SK-N-SH (cell line): ENCODE measurements around the gene DCP1B. TPM values are rescaled to one million over a fixed set of nuclear protein-coding genes. Genes with fewer than 3 reads are reported as not detected.
A peak's percentile ranks its signal among the peaks of the same experiment; 100 is the strongest.

Source experiments
- CTCF ChIA-PET: fragments of 300-600, 350-600 bp; formaldehyde crosslinking; extraction: SDS; loops from one replicate; lab custom pipeline; 2021; lab: Yijun Ruan, JAX
- POLR2A ChIA-PET: fragments of 350-600 bp; sonication (Branson Sonifier 250); formaldehyde crosslinking; extraction: SDS; loops from one replicate; lab custom pipeline; 2020; ENCODE audit warnings: antibody characterized with exemption, inconsistent platforms; lab: Yijun Ruan, JAX
- DNase-seq: peaks from one replicate; pipeline ENCODE4 v3.0.0; 2012
- H2AFZ ChIP-seq: fragments of 200-600 bp; sonication (generic); 2 replicates; pipeline ENCODE4 v1.8.1; 2016; ENCODE audit warnings: antibody characterized with exemption, mild to moderate bottlenecking, low read depth
- H3F3A ChIP-seq: fragments of 200-600 bp; sonication (generic); replicated peaks from 2 replicates; pipeline ENCODE3; 2016; ENCODE audit warnings: antibody characterized with exemption, mild to moderate bottlenecking; ENCODE audit not compliant: insufficient read depth
- H3K27ac ChIP-seq, 2 experiments: fragments of 200-500 bp in 1 of 2; fragments of 200-600 bp in 1 of 2; sonication (Bioruptor generic) in 1 of 2; sonication (generic), shearing (Covaris generic) in 1 of 2; 2 replicates each; pipeline versions ENCODE4 v1.5.1 to v1.6.1; 2014 to 2016; ENCODE audit warnings: low read depth in 2 of 2, inconsistent platforms in 1 of 2, low read length in 1 of 2, mild to moderate bottlenecking in 1 of 2, mixed read lengths in 1 of 2
- H3K27me3 ChIP-seq: fragments of 200-600 bp; sonication (generic), shearing (Covaris generic); 2 replicates; pipeline ENCODE4 v1.6.1; 2016; ENCODE audit warnings: mixed run types; ENCODE audit not compliant: insufficient read depth
- H3K36me3 ChIP-seq, 2 experiments: fragments of 200-500 bp in 1 of 2; fragments of 200-600 bp in 1 of 2; sonication (Bioruptor generic) in 1 of 2; sonication (generic) in 1 of 2; replicated peaks in 1 of 2; 2 replicates each; pipeline versions ENCODE3 to v1.5.1; 2014 to 2016; ENCODE audit warnings: low read length in 1 of 2, mild to moderate bottlenecking in 1 of 2; ENCODE audit not compliant: insufficient read depth in 2 of 2, control insufficient read depth in 1 of 2
- H3K4me1 ChIP-seq, 2 experiments: fragments of 200-500 bp in 1 of 2; fragments of 200-600 bp in 1 of 2; sonication (Bioruptor generic) in 1 of 2; sonication (generic), shearing (Covaris generic) in 1 of 2; 2 replicates each; pipeline versions ENCODE4 v1.5.1 to v1.6.1; 2014 to 2016; ENCODE audit warnings: low read depth in 1 of 2, low read length in 1 of 2, mixed run types in 1 of 2; ENCODE audit not compliant: insufficient read depth in 2 of 2, control insufficient read depth in 1 of 2
- H3K4me2 ChIP-seq: fragments of 200-600 bp; sonication (generic), shearing (Covaris generic); 2 replicates; pipeline ENCODE4 v1.6.1; 2017; ENCODE audit warnings: mixed run types
- H3K4me3 ChIP-seq, 2 experiments: fragments of 200-500 bp in 1 of 2; fragments of 200-600 bp in 1 of 2; sonication (Bioruptor generic) in 1 of 2; sonication (generic), shearing (Covaris generic) in 1 of 2; 2 replicates each; pipeline versions ENCODE4 v1.5.1 to v1.8.1; 2014 to 2016; ENCODE audit warnings: low read depth in 2 of 2, inconsistent platforms in 1 of 2, low read length in 1 of 2, mild to moderate bottlenecking in 1 of 2, mixed read lengths in 1 of 2, moderate library complexity in 1 of 2
- H3K79me2 ChIP-seq: fragments of 200-600 bp; sonication (generic); 2 replicates; pipeline ENCODE4 v1.8.1; 2017; ENCODE audit warnings: mild to moderate bottlenecking; ENCODE audit not compliant: insufficient read depth
- H3K9ac ChIP-seq: fragments of 200-600 bp; sonication (generic); 2 replicates; pipeline ENCODE4 v1.6.1; 2017; ENCODE audit warnings: mixed run types
- H3K9me2 ChIP-seq: fragments of 200-600 bp; sonication (generic); 2 replicates; pipeline ENCODE4 v1.6.1; 2017; ENCODE audit warnings: mixed run types
- H3K9me3 ChIP-seq: fragments of 200-600 bp; sonication (generic); 2 replicates; pipeline ENCODE4 v1.6.1; 2017; ENCODE audit warnings: mixed run types, mild to moderate bottlenecking, moderate library complexity
- H4K20me1 ChIP-seq: fragments of 200-600 bp; sonication (generic); 2 replicates; pipeline ENCODE4 v1.6.1; 2017; ENCODE audit warnings: mild to moderate bottlenecking, mixed run types; ENCODE audit not compliant: insufficient read depth
- CHD2 ChIP-seq: fragments of 150-350 bp; IDR thresholded peaks from 2 replicates; pipeline ENCODE4 v1.6.1; 2018; ENCODE audit warnings: low read length; ENCODE audit not compliant: partially characterized antibody
- EP300 ChIP-seq, 2 experiments: IDR thresholded peaks; 2 replicates each; pipeline versions ENCODE4 v1.4.0 to v1.6.1; 2012; ENCODE audit warnings: borderline replicate concordance in 1 of 2, low read depth in 1 of 2, low read length in 1 of 2
- EZH2phosphoT487 ChIP-seq: fragments of 200-600 bp; sonication (generic); IDR thresholded peaks from 2 replicates; pipeline ENCODE4 v1.6.1; 2017; ENCODE audit warnings: low read depth, mixed run types, mild to moderate bottlenecking, antibody characterized with exemption, moderate library complexity, borderline replicate concordance
- FOSL2 ChIP-seq: IDR thresholded peaks from 2 replicates; pipeline ENCODE4 v1.4.0; 2012; ENCODE audit warnings: low read depth, mild to moderate bottlenecking, moderate library complexity, borderline replicate concordance
- FOXJ3 ChIP-seq: sonication (generic); formaldehyde crosslinking; IDR thresholded peaks from 2 replicates; pipeline ENCODE4 v1.5.1; 2020; ENCODE audit warnings: mild to moderate bottlenecking, missing genetic modification reagents
- JUND ChIP-seq: IDR thresholded peaks from 2 replicates; pipeline ENCODE4 v1.4.0; 2012
- MEF2A ChIP-seq: IDR thresholded peaks from 2 replicates; pipeline ENCODE4 v1.4.0; 2012; ENCODE audit warnings: low read depth, borderline replicate concordance
- MXI1 ChIP-seq: IDR thresholded peaks from 2 replicates; pipeline ENCODE4 v1.6.1; 2012; ENCODE audit warnings: mild to moderate bottlenecking, low read depth, low read length, improper control_type of control experiment
- NFIC ChIP-seq: IDR thresholded peaks from 2 replicates; pipeline ENCODE4 v1.4.0; 2012; ENCODE audit warnings: borderline replicate concordance
- NRF1 ChIP-seq: IDR thresholded peaks from 2 replicates; pipeline ENCODE4 v1.6.1; 2012; ENCODE audit warnings: low read depth, mild to moderate bottlenecking, low read length
- RCOR1 ChIP-seq: fragments of 150-350 bp; IDR thresholded peaks from 2 replicates; pipeline ENCODE4 v1.6.1; 2017; ENCODE audit warnings: antibody characterized with exemption, low read length
- RFX5 ChIP-seq: IDR thresholded peaks from 2 replicates; pipeline ENCODE4 v1.6.1; 2012; ENCODE audit warnings: mild to moderate bottlenecking, improper control_type of control experiment, low read length
- RXRA ChIP-seq: IDR thresholded peaks from 2 replicates; pipeline ENCODE4 v1.4.0; 2012; ENCODE audit warnings: low read depth, mild to moderate bottlenecking, borderline replicate concordance
- SIN3A ChIP-seq: IDR thresholded peaks from 2 replicates; pipeline ENCODE4 v1.6.1; 2012; ENCODE audit warnings: low read depth, mild to moderate bottlenecking, low read length, moderate library complexity, borderline replicate concordance
- SMC3 ChIP-seq: IDR thresholded peaks from 2 replicates; pipeline ENCODE4 v1.6.1; 2012; ENCODE audit warnings: low read depth, low read length, improper control_type of control experiment
- USF1 ChIP-seq: IDR thresholded peaks from 2 replicates; pipeline ENCODE4 v1.4.0; 2012; ENCODE audit warnings: low read depth, borderline replicate concordance
- YY1 ChIP-seq: IDR thresholded peaks from 2 replicates; pipeline ENCODE4 v1.4.0; 2012; ENCODE audit warnings: low read depth, mild to moderate bottlenecking
- ZBTB33 ChIP-seq: IDR thresholded peaks from 2 replicates; pipeline ENCODE4 v1.4.0; 2012; ENCODE audit warnings: low read depth, borderline replicate concordance
- WGBS: methylation state at CpG from one replicate; pipeline ENCODE4 v1.1.6; 2017; ENCODE audit warnings: low lambda C conversion rate; 5-methylcytosine and 5-hydroxymethylcytosine counted together
- polyA plus RNA-seq, 3 experiments: library from polyadenylated mRNA; depleted of rRNA; stranded (reverse); fragments of >200 nt; gene quantifications; 2 replicates each; pipeline ENCODE4 v1.2.3, GENCODE V29; 2012
- TF ChIP-seq, protein P1 (sequence below): IDR thresholded peaks from 2 replicates; pipeline ENCODE4 v1.4.0; 2012; ENCODE audit warnings: low read depth
- TF ChIP-seq, protein P2 (sequence below): fragments of 150-350 bp; IDR thresholded peaks from 2 replicates; pipeline ENCODE4 v1.6.1; 2016; ENCODE audit warnings: mild to moderate bottlenecking, low read depth, low read length

The DCP1B gene
- polyA plus RNA-seq, 1 of the 3 experiments (the other 2 are of a cell fraction), result 18.8 TPM

GRCh38 chr12:2003676-2004112 is 563 bp downstream of the DCP1B start:
- Histone ChIP-seq H3K27me3 (no peaks in the 10 kb centered on the region), H3K9me2 (no peaks in the 10 kb centered on the region), H3K79me2 (peaks cover 49% of the 10 kb centered on the region), H2AFZ (peak overlapping the region; percentile 67), H4K20me1 (no peaks in the 10 kb centered on the region), H3K4me1 (peaks cover 10 to 24% of the 10 kb centered on the region in 2 experiments; a peak in 3 of 4 replicates), H3K9ac (peak overlapping the region; percentile 94), H3K9me3 (no peaks in the 10 kb centered on the region), H3K4me3 (peak overlapping the region; percentile 93 to 95), H3K36me3 (peaks cover 0 to 6% of the 10 kb centered on the region in 2 experiments), H3K27ac (peak overlapping the region; percentile 91 to 99), H3K4me2 (peak overlapping the region; percentile 79), H3F3A (peaks cover 4% of the 10 kb centered on the region)
- no peak for DNase-seq
- TF ChIP-seq SMC3 (no peak), MXI1 (no peak), CHD2 (no peak), SIN3A (no peak), NRF1 (no peak), YY1 (no peak), EP300 (IDR thresholded peaks at IDR 0.05; ENCODE audit: borderline replicate concordance in 1 of 2, low read depth in 1 of 2, low read length in 1 of 2) (no peak), RCOR1 (no peak), EZH2phosphoT487 (no peak), NFIC (no peak), MEF2A (no peak), JUND (no peak), FOXJ3 (CRISPR knock-in tag) (no peak), RXRA (no peak), FOSL2 (no peak), RFX5 (no peak), USF1 (no peak), ZBTB33 (no peak)
- TF ChIP-seq, protein P1, sequence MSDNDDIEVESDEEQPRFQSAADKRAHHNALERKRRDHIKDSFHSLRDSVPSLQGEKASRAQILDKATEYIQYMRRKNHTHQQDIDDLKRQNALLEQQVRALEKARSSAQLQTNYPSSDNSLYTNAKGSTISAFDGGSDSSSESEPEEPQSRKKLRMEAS, result no peak
- TF ChIP-seq, protein P2, sequence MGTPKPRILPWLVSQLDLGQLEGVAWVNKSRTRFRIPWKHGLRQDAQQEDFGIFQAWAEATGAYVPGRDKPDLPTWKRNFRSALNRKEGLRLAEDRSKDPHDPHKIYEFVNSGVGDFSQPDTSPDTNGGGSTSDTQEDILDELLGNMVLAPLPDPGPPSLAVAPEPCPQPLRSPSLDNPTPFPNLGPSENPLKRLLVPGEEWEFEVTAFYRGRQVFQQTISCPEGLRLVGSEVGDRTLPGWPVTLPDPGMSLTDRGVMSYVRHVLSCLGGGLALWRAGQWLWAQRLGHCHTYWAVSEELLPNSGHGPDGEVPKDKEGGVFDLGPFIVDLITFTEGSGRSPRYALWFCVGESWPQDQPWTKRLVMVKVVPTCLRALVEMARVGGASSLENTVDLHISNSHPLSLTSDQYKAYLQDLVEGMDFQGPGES, result no peak
- ChIA-PET CTCF (interaction anchor here (1.1 to 1.4 kb wide), 2 partner anchors 10 to 579 kb away, joined by 3 to 4 read pairs; no protein-coding TSS in a partner anchor), POLR2A (interaction anchor here (1.2 to 1.4 kb wide), 3 partner anchors 10 to 50 kb away, joined by 4 to 13 read pairs (median 6); partner anchors contain the start of gene CACNA1C)
- 1% methylated on average over 13 of the region's 13 CpGs for WGBS
